HEK293 (cell line): ENCODE results near the gene KCNK3.

Experiments used
- AEBP2 ChIP-seq: fragments of 450-650 bp; formaldehyde crosslinking; IDR thresholded peaks from 2 replicates; pipeline ENCODE4 v1.5.1; 2016; ENCODE audit warnings: missing biosample characterization, missing genetic modification characterization, borderline replicate concordance
- CTCF ChIP-seq: fragments of 450-650 bp; formaldehyde crosslinking; IDR thresholded peaks from 2 replicates; pipeline ENCODE4 v1.5.1; 2016; ENCODE audit warnings: missing biosample characterization, missing genetic modification characterization
- KLF1 ChIP-seq: fragments of 450-650 bp; formaldehyde crosslinking; IDR thresholded peaks from 2 replicates; pipeline ENCODE4 v1.5.1; 2016; ENCODE audit warnings: missing biosample characterization, missing genetic modification characterization
- KLF16 ChIP-seq: fragments of 450-650 bp; formaldehyde crosslinking; IDR thresholded peaks from 2 replicates; pipeline ENCODE4 v1.5.1; 2017; ENCODE audit warnings: missing biosample characterization, missing genetic modification characterization
- REPIN1 ChIP-seq: fragments of 450-650 bp; formaldehyde crosslinking; IDR thresholded peaks from 2 replicates; pipeline ENCODE4 v1.5.1; 2017; ENCODE audit warnings: missing biosample characterization, missing genetic modification characterization, low read depth
- ZFP69B ChIP-seq: fragments of 450-650 bp; formaldehyde crosslinking; IDR thresholded peaks from 2 replicates; pipeline ENCODE4 v1.5.1; 2016; ENCODE audit warnings: missing biosample characterization, missing genetic modification characterization
- ZNF311 ChIP-seq: fragments of 450-650 bp; formaldehyde crosslinking; IDR thresholded peaks from 2 replicates; pipeline ENCODE4 v1.5.1; 2017; ENCODE audit warnings: missing biosample characterization, missing genetic modification characterization, borderline replicate concordance
- ZNF362 ChIP-seq: fragments of 450-650 bp; formaldehyde crosslinking; IDR thresholded peaks from 2 replicates; pipeline ENCODE4 v1.5.1; 2016; ENCODE audit warnings: missing biosample characterization, missing genetic modification characterization
- ZSCAN4 ChIP-seq: fragments of 450-650 bp; formaldehyde crosslinking; IDR thresholded peaks from 2 replicates; pipeline ENCODE4 v1.5.1; 2017; ENCODE audit warnings: missing biosample characterization, missing genetic modification characterization

- TF ChIP-seq CTCF (tag by site-specific recombination): no peak
- no peak for TF ChIP-seq ZSCAN4 (tag by site-specific recombination)
- no peak for TF ChIP-seq KLF16
- TF ChIP-seq AEBP2 (tag by site-specific recombination): no peak
- no peak for TF ChIP-seq KLF1
- no peak for TF ChIP-seq ZFP69B
- TF ChIP-seq REPIN1 (tag by site-specific recombination): no peak
- TF ChIP-seq ZNF362 (tag by site-specific recombination): no peak
- no peak for TF ChIP-seq ZNF311 (tag by site-specific recombination)
Observed at GRCh38 chr2:26733413-26733812, 40.9 kb downstream of the KCNK3 start.
